Activated T-cell treated with anti-CD3 and anti-CD28 coated beads for 4 hours (primary cell): ENCODE data around the gene UBP1.
"Not testable (repeated sequence)": the region's sequence is repeated elsewhere in the genome, so short reads cannot be mapped to it uniquely, and the experiment has no call there.

ENCODE experiments used
- DNase-seq: peaks from one replicate; pipeline ENCODE4 v3.0.0-alpha.2; 2020

The UBP1 gene

GRCh38 chr3:33388374-33389100 is 51.7 kb downstream of the UBP1 start:
- DNase-seq = no peak

GRCh38 chr3:33386631-33387030 is 53.6 kb downstream of the UBP1 start:
- no peak for DNase-seq

GRCh38 chr3:33385423-33385822 is 54.8 kb downstream of the UBP1 start:
- DNase-seq = no peak

GRCh38 chr3:33383951-33384350 is 56.3 kb downstream of the UBP1 start:
- DNase-seq = no peak

- DNase-seq = no peak
Observed at GRCh38 chr3:33380653-33381052, 59.6 kb downstream of the UBP1 start.

- no peak for DNase-seq
Observed at GRCh38 chr3:33377931-33378330, 62.3 kb downstream of the UBP1 start.

GRCh38 chr3:33377489-33377888 is 62.7 kb downstream of the UBP1 start:
- DNase-seq = no peak

GRCh38 chr3:33373082-33373437 is 67.1 kb downstream of the UBP1 start:
- DNase-seq = no peak

- DNase-seq = peak; percentile 10
Observed at GRCh38 chr3:33372218-33373081, 67.8 kb downstream of the UBP1 start.

- DNase-seq = no peak
Observed at GRCh38 chr3:33364531-33365128, 75.6 kb downstream of the UBP1 start.

- DNase-seq = no peak
Observed at GRCh38 chr3:33364060-33364459, 76.1 kb downstream of the UBP1 start.

GRCh38 chr3:33363113-33363800 is 76.9 kb downstream of the UBP1 start:
- no peak for DNase-seq

GRCh38 chr3:33360136-33360825 is 79.9 kb downstream of the UBP1 start:
- DNase-seq = no peak

- no peak for DNase-seq
Observed at GRCh38 chr3:33358172-33358781, 81.9 kb downstream of the UBP1 start.

GRCh38 chr3:33355611-33356010 is 84.6 kb downstream of the UBP1 start:
- DNase-seq = no peak

- DNase-seq = no peak
Observed at GRCh38 chr3:33339758-33340157, 100.4 kb downstream of the UBP1 start.

- not testable (repeated sequence) for DNase-seq
Observed at GRCh38 chr3:33338936-33339465, 101.2 kb downstream of the UBP1 start.
